ENCODE results near the gene CIC.

Gene CIC

GRCh38 chr19:42226886-42227285 is 42.2 kb upstream of the CIC start:
- no peak for TF ChIP-seq CTCF (IDR thresholded peaks at IDR 0.05; ENCODE audit: low read depth, low read length)
- H3K4me3 ChIP-seq (ENCODE audit: low read depth, low read length): no peak overlapping the region
- in situ Hi-C loops (cut with HindIII; ENCODE audit: low sequenced_read_pairs): no loop called here
- DNase-seq (ENCODE audit: low read depth, low spot score): no peak

- in situ Hi-C loops (cut with HindIII; ENCODE audit: low sequenced_read_pairs): no loop called here
These were observed 40.4 kb upstream of the CIC start for GRCh38 chr19:42228641-42229040.

GRCh38 chr19:42229301-42229854 is 39.7 kb upstream of the CIC start:
- in situ Hi-C loops (cut with HindIII; ENCODE audit: low sequenced_read_pairs): no loop called here

More at GRCh38 chr19:42228641-42229040, 40.4 kb upstream of the CIC start:
- no peak for TF ChIP-seq CTCF (IDR thresholded peaks at IDR 0.05; ENCODE audit: low read depth, low read length)
- no peak overlapping the region for H3K4me3 ChIP-seq (ENCODE audit: low read depth, low read length)
- DNase-seq (ENCODE audit: low read depth, low spot score): no peak

GRCh38 chr19:42229855-42230351 is 39.1 kb upstream of the CIC start:
- DNase-seq (ENCODE audit: low read depth, low spot score): no peak
- in situ Hi-C loops (cut with HindIII; ENCODE audit: low sequenced_read_pairs): no loop called here
- TF ChIP-seq CTCF (IDR thresholded peaks at IDR 0.05; ENCODE audit: low read depth, low read length): no peak
- no peak overlapping the region for H3K4me3 ChIP-seq (ENCODE audit: low read depth, low read length)

More at GRCh38 chr19:42229301-42229854, 39.7 kb upstream of the CIC start:
- no peak for DNase-seq (ENCODE audit: low read depth, low spot score)
- no peak overlapping the region for H3K4me3 ChIP-seq (ENCODE audit: low read depth, low read length)
- TF ChIP-seq CTCF (IDR thresholded peaks at IDR 0.05; ENCODE audit: low read depth, low read length): no peak

- in situ Hi-C loops (cut with HindIII; ENCODE audit: low sequenced_read_pairs): no loop called here
- no peak for TF ChIP-seq CTCF (IDR thresholded peaks at IDR 0.05; ENCODE audit: low read depth, low read length)
- DNase-seq (ENCODE audit: low read depth, low spot score): no peak
These were observed 38.5 kb upstream of the CIC start for GRCh38 chr19:42230571-42230970.

GRCh38 chr19:42232435-42232834 is 36.6 kb upstream of the CIC start:
- TF ChIP-seq CTCF (IDR thresholded peaks at IDR 0.05; ENCODE audit: low read depth, low read length): no peak
- no peak overlapping the region for H3K4me3 ChIP-seq (ENCODE audit: low read depth, low read length)
- in situ Hi-C loops (cut with HindIII; ENCODE audit: low sequenced_read_pairs): no loop called here
- DNase-seq (ENCODE audit: low read depth, low spot score): no peak

More at GRCh38 chr19:42230571-42230970, 38.5 kb upstream of the CIC start:
- no peak overlapping the region for H3K4me3 ChIP-seq (ENCODE audit: low read depth, low read length)
